HepG2 (cell line): Measurements from ENCODE around the gene TOR4A. TPM values are rescaled to one million over a fixed set of nuclear protein-coding genes. Genes with fewer than 3 reads are reported as not detected.

Experiments
- HOXA7 ChIP-seq: sonication (generic); formaldehyde crosslinking; IDR thresholded peaks from 2 replicates; pipeline ENCODE4 v1.8.1; 2022; ENCODE audit warnings: mild to moderate bottlenecking, missing genetic modification reagents, moderate library complexity
- KAT8 ChIP-seq: IDR thresholded peaks from 2 replicates; pipeline ENCODE4 v1.6.1; 2016; ENCODE audit warnings: missing genetic modification reagents, missing compliant biosample characterization
- KDM5A ChIP-seq: fragments of 200-600 bp; sonication (generic); IDR thresholded peaks from 2 replicates; pipeline ENCODE4 v1.7.0; 2018; ENCODE audit warnings: antibody characterized with exemption, mild to moderate bottlenecking, low read length, borderline replicate concordance
- KMT2A ChIP-seq: sonication (generic); formaldehyde crosslinking; IDR thresholded peaks from 2 replicates; pipeline ENCODE4 v1.4.0; 2020; ENCODE audit warnings: missing genetic modification reagents
- MBNL3 ChIP-seq: fragments of 250-450 bp; sonication (Bioruptor Pico); conservative IDR thresholded peaks from 2 replicates; pipeline ENCODE4 v1.8.0; 2022; ENCODE audit warnings: mild to moderate bottlenecking, inconsistent platforms
- MLLT10 ChIP-seq: sonication (generic); formaldehyde crosslinking; IDR thresholded peaks from 2 replicates; pipeline ENCODE4 v1.4.0; 2020; ENCODE audit warnings: missing genetic modification reagents
- NR2F2 ChIP-seq: IDR thresholded peaks from 2 replicates; pipeline ENCODE4 v1.6.1; 2012; ENCODE audit warnings: low read depth, inconsistent platforms, borderline replicate concordance
- REPIN1 ChIP-seq: sonication (generic); formaldehyde crosslinking; IDR thresholded peaks from 2 replicates; pipeline ENCODE4 v1.8.0; 2022; ENCODE audit warnings: missing genetic modification reagents, low read depth, mild to moderate bottlenecking, borderline replicate concordance
- SMAD1 ChIP-seq: sonication (generic); formaldehyde crosslinking; IDR thresholded peaks from 2 replicates; pipeline ENCODE4 v1.4.0; 2020; ENCODE audit warnings: missing genetic modification reagents, low read depth, mild to moderate bottlenecking, borderline replicate concordance
- ZNF160 ChIP-seq: sonication (generic); formaldehyde crosslinking; IDR thresholded peaks from 2 replicates; pipeline ENCODE4 v1.8.0; 2022; ENCODE audit warnings: mild to moderate bottlenecking, inconsistent platforms, missing genetic modification reagents
- ZNF326 ChIP-seq: sonication (generic); formaldehyde crosslinking; IDR thresholded peaks from 2 replicates; pipeline ENCODE4 v1.4.0; 2020; ENCODE audit warnings: missing genetic modification reagents, borderline replicate concordance
- ZNF337 ChIP-seq: sonication (generic); formaldehyde crosslinking; IDR thresholded peaks from 2 replicates; pipeline ENCODE4 v1.5.1; 2020; ENCODE audit warnings: missing genetic modification reagents, low read depth, mild to moderate bottlenecking, borderline replicate concordance
- ZNF432 ChIP-seq: sonication (generic); formaldehyde crosslinking; IDR thresholded peaks from 2 replicates; pipeline ENCODE4 v1.5.0; 2020; ENCODE audit warnings: missing genetic modification reagents, mild to moderate bottlenecking, borderline replicate concordance
- ZNF652 ChIP-seq: IDR thresholded peaks from 2 replicates; pipeline ENCODE4 v1.6.1; 2016; ENCODE audit warnings: low read depth, borderline replicate concordance
- ZNF678 ChIP-seq: sonication (generic); formaldehyde crosslinking; IDR thresholded peaks from 2 replicates; pipeline ENCODE4 v1.4.0; 2020; ENCODE audit warnings: mild to moderate bottlenecking, missing genetic modification reagents
- polyA plus RNA-seq, 8 experiments: library from polyadenylated mRNA; depleted of rRNA in 3 of 8; stranded (reverse) in 7 of 8; unstranded in 1 of 8; fragments of >200 nt; fragmentation: Illumina TruSeq in 4 of 8; extraction: Trizol in 4 of 8; gene quantifications; 2 replicates each; pipeline versions ENCODE4 v1.2.1 to v1.2.3, GENCODE V29; 2011 to 2016; ENCODE audit warnings: low read depth in 4 of 8, missing spikeins in 1 of 8, mixed read lengths in 1 of 8; ENCODE audit not compliant: insufficient read depth in 1 of 8
- total RNA-seq, 5 experiments: library from RNA; depleted of rRNA; stranded (reverse); fragments of >200 nt; fragmentation: Illumina TruSeq; extraction: Trizol; gene quantifications; 2 replicates each; pipeline ENCODE4 v1.2.3, GENCODE V29; 2016; ENCODE audit warnings: low read depth in 1 of 5
- TF ChIP-seq, protein P1 (sequence below): sonication (generic); formaldehyde crosslinking; IDR thresholded peaks from 2 replicates; pipeline ENCODE4 v1.4.0; 2020; ENCODE audit warnings: mild to moderate bottlenecking, missing genetic modification reagents
- TF ChIP-seq, protein P2 (sequence below): sonication (generic); formaldehyde crosslinking; IDR thresholded peaks from 2 replicates; pipeline ENCODE4 v1.4.0; 2020; ENCODE audit warnings: mild to moderate bottlenecking, missing genetic modification reagents

The TOR4A gene
- total and polyA plus RNA-seq, 2 of the 13 experiments (the other 11 are each of a cell fraction or from before 2014, with no cell fraction given) = 11.1 to 14.2 TPM

DNA sequence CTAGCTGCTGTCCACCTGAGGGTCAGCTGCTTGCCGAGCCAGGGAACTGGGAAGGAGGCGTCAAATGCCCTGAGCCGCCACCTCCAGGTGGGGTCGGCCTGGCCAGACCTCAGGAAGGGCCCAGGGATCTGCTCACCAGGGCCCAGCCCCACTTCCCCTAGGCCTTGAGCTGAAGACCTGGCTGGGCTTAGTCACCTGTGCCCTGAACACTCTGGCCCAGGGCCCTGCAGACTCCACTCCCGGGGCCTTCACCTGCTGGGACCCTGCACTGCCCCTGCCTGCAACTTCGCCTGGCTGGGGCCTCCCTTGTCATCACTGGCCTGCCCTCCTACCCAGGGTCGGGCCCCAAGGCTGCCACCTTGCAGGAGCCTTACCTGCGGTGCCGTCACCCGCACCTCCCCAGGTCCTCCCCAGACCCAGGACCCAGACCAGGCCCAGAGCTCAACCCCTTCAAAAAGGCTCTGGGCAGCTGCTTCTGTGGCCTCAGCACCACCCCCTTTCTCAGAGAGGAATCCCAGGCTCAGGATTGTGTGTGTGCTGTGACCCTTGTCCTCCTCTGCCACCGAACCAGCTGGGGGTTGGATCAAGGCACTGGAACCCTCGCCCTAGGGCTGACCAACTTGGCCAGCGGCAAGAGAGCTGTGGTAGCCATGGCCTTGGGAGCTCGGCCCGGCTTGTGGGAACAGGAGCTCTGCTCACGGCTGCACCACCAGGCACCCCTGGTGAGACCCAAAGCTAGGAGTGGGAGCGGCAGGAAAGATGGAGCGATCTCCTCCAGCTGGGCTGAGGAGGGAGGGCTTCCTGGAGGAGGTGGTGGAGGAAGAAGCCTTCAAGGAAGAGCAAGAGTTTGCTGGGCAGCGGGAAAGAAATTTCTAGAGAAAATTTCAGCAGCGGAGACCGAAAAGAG lies 23.6 kb upstream of the TOR4A start (continued):
- TF ChIP-seq, protein P1, sequence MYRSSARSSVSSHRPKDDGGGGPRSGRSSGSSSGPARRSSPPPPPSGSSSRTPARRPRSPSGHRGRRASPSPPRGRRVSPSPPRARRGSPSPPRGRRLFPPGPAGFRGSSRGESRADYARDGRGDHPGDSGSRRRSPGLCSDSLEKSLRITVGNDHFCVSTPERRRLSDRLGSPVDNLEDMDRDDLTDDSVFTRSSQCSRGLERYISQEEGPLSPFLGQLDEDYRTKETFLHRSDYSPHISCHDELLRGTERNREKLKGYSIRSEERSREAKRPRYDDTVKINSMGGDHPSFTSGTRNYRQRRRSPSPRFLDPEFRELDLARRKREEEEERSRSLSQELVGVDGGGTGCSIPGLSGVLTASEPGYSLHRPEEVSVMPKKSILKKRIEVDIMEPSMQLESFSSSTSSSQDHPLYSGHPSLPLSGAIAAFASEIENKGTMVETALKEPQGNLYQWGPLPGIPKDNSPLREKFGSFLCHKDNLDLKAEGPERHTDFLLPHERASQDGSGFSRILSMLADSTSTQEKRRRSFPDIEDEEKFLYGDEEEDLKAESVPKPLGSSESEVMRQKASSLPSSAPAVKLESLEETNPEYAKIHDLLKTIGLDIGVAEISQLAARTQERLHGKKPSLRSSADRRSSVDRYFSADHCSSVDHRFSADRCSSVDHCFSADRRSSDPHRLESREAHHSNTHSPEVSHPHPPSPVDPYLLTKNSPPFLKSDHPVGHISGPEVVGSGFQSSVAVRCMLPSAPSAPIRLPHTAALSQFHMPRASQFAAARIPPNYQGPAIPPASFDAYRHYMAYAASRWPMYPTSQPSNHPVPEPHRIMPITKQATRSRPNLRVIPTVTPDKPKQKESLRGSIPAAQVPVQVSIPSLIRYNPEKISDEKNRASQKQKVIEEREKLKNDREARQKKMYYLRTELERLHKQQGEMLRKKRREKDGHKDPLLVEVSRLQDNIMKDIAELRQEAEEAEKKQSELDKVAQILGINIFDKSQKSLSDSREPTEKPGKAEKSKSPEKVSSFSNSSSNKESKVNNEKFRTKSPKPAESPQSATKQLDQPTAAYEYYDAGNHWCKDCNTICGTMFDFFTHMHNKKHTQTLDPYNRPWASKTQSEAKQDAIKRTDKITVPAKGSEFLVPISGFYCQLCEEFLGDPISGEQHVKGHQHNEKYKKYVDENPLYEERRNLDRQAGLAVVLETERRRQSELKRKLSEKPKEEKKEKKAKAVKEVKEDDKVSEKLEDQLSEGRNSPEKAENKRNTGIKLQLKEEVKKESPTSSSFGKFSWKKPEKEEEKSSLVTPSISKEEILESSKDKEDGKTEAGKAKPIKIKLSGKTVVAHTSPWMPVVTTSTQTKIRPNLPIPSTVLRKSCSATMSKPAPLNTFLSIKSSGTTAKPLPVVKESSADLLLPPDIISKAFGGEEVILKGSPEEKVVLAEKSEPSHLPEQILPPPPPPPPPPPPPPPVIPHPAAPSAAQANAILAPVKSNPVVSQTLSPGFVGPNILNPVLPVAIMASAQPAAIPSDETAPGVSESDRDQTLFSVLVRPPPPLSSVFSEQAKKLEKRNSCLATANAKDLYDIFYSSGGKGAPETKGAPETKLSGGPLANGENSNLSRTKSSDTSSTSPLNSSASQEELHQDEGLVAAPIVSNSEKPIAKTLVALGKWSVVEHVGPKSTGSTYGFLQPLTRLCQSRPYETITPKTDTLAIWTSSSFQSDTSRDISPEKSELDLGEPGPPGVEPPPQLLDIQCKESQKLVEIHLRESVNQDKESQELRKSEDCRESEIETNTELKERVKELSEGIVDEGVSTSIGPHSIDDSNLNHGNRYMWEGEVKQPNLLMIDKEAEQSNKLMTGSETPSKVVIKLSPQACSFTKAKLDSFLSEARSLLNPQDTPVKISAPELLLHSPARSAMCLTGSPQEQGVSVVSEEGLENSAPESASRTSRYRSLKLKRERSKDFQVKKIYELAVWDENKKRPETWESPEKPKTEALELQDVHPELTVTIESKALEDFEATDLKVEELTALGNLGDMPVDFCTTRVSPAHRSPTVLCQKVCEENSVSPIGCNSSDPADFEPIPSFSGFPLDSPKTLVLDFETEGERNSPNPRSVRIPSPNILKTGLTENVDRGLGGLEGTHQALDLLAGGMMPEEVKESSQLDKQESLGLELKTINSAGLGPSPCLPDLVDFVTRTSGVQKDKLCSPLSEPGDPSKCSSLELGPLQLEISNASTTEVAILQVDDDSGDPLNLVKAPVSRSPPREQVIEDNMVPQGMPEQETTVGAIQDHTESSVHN (CRISPR knock-in tag) = no peak
- TF ChIP-seq NR2F2 = no peak
- TF ChIP-seq KDM5A = no peak
- no peak for TF ChIP-seq ZNF432 (CRISPR knock-in tag)
- TF ChIP-seq REPIN1 = no peak
- TF ChIP-seq ZNF678 (CRISPR knock-in tag) = no peak
- TF ChIP-seq MBNL3 = no peak
- no peak for TF ChIP-seq ZNF326 (CRISPR knock-in tag)
- TF ChIP-seq MLLT10 (CRISPR knock-in tag) = no peak
- TF ChIP-seq ZNF160 (CRISPR knock-in tag) = no peak
- TF ChIP-seq ZNF337 (CRISPR knock-in tag) = no peak
- no peak for TF ChIP-seq ZNF652
- no peak for TF ChIP-seq KAT8
- no peak for TF ChIP-seq HOXA7 (CRISPR knock-in tag)
- no peak for TF ChIP-seq SMAD1 (CRISPR knock-in tag)
- TF ChIP-seq KMT2A (CRISPR knock-in tag) = no peak
- TF ChIP-seq, protein P2, sequence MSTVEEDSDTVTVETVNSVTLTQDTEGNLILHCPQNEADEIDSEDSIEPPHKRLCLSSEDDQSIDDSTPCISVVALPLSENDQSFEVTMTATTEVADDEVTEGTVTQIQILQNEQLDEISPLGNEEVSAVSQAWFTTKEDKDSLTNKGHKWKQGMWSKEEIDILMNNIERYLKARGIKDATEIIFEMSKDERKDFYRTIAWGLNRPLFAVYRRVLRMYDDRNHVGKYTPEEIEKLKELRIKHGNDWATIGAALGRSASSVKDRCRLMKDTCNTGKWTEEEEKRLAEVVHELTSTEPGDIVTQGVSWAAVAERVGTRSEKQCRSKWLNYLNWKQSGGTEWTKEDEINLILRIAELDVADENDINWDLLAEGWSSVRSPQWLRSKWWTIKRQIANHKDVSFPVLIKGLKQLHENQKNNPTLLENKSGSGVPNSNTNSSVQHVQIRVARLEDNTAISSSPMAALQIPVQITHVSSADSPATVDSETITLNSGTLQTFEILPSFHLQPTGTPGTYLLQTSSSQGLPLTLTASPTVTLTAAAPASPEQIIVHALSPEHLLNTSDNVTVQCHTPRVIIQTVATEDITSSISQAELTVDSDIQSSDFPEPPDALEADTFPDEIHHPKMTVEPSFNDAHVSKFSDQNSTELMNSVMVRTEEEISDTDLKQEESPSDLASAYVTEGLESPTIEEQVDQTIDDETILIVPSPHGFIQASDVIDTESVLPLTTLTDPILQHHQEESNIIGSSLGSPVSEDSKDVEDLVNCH (CRISPR knock-in tag) = no peak
